CD14-positive monocyte (primary cell): Measurements from ENCODE around the gene CYP4F8. TPM values are rescaled to one million over a fixed set of nuclear protein-coding genes. Genes with fewer than 3 reads are reported as not detected.

ENCODE experiments used
- DNase-seq, 3 donors: peaks; one replicate each; pipeline ENCODE4 v3.0.0-alpha.2; 2011 to 2022
- H2AFZ ChIP-seq: 2 replicates; pipeline ENCODE4 v1.6.0; 2012; ENCODE audit warnings: mild to moderate bottlenecking, low read depth, low read length, inconsistent platforms; ENCODE audit not compliant: insufficient read depth, poor library complexity, severe bottlenecking
- H3K27ac ChIP-seq, 2 donors: 1 replicate in 1 of 2; 2 replicates in 1 of 2; pipeline ENCODE4 v1.5.1; 2012 to 2013; ENCODE audit warnings: low read length in 2 of 2, control low read depth in 1 of 2, inconsistent platforms in 1 of 2, low read depth in 1 of 2, mild to moderate bottlenecking in 1 of 2
- H3K27me3 ChIP-seq, 2 donors: one replicate each; pipeline versions ENCODE4 v1.6.0 to v1.6.1; 2011 to 2013; ENCODE audit warnings: low read length in 2 of 2; ENCODE audit not compliant: control insufficient read depth in 2 of 2, insufficient read depth in 2 of 2
- H3K36me3 ChIP-seq, 2 donors: replicated peaks in 1 of 2; 1 replicate in 1 of 2; 2 replicates in 1 of 2; pipeline versions ENCODE4 v1.5.1 to v1.6.1; 2012 to 2013; ENCODE audit warnings: low read length in 2 of 2, control low read depth in 1 of 2, inconsistent platforms in 1 of 2, mild to moderate bottlenecking in 1 of 2; ENCODE audit not compliant: insufficient read depth in 2 of 2, control insufficient read depth in 1 of 2
- H3K4me1 ChIP-seq, 2 donors: 1 replicate in 1 of 2; 2 replicates in 1 of 2; pipeline versions ENCODE4 v1.5.1 to v1.6.1; 2012 to 2013; ENCODE audit warnings: low read length in 2 of 2, control low read depth in 1 of 2, inconsistent platforms in 1 of 2, mild to moderate bottlenecking in 1 of 2, moderate library complexity in 1 of 2; ENCODE audit not compliant: insufficient read depth in 2 of 2, control insufficient read depth in 1 of 2
- H3K4me2 ChIP-seq: replicated peaks from 2 replicates; pipeline ENCODE3; 2012; ENCODE audit warnings: low read length, moderate library complexity, mild to moderate bottlenecking; ENCODE audit not compliant: poor library complexity, severe bottlenecking; ENCODE audit errors: extremely low read depth
- H3K4me3 ChIP-seq, 3 experiments: fragments of 200-600 bp in 1 of 3; sonication (generic) in 1 of 3; replicated peaks in 1 of 3; 1 replicate in 2 of 3; 2 replicates in 1 of 3; pipeline ENCODE4 v1.5.1; 2011 to 2013; ENCODE audit warnings: low read length in 3 of 3, mild to moderate bottlenecking in 3 of 3, control low read depth in 2 of 3, low read depth in 2 of 3, inconsistent platforms in 1 of 3, moderate library complexity in 1 of 3
- H3K79me2 ChIP-seq: 2 replicates; pipeline ENCODE4 v1.6.0; 2012; ENCODE audit warnings: mild to moderate bottlenecking, control low read depth, inconsistent platforms, low read length, moderate library complexity; ENCODE audit not compliant: insufficient read depth
- H3K9ac ChIP-seq: 2 replicates; pipeline ENCODE4 v1.6.0; 2017; ENCODE audit warnings: low read length, mild to moderate bottlenecking; ENCODE audit not compliant: insufficient read depth, poor library complexity, severe bottlenecking
- H3K9me3 ChIP-seq, 2 donors: replicated peaks in 1 of 2; 1 replicate in 1 of 2; 2 replicates in 1 of 2; pipeline versions ENCODE4 v1.5.1 to v1.6.1; 2012 to 2013; ENCODE audit warnings: low read length in 2 of 2, control low read depth in 1 of 2; ENCODE audit not compliant: control insufficient read depth in 1 of 2, insufficient read depth in 1 of 2
- H4K20me1 ChIP-seq: 2 replicates; pipeline ENCODE4 v1.6.0; 2012; ENCODE audit warnings: mild to moderate bottlenecking, low read length, control low read depth, moderate library complexity; ENCODE audit not compliant: insufficient read depth
- H3K27ac Mint-ChIP-seq, 7 donors: one replicate each; pipeline ENCODE4 v1.8.0; 2020; ENCODE audit warnings: mild to moderate bottlenecking in 7 of 7, mixed read lengths in 7 of 7, moderate library complexity in 6 of 7, inconsistent platforms in 2 of 7
- H3K27me3 Mint-ChIP-seq, 3 donors: one replicate each; pipeline ENCODE4 v1.8.0; 2021 to 2022; ENCODE audit warnings: low read depth in 3 of 3, mild to moderate bottlenecking in 3 of 3, mixed read lengths in 3 of 3, moderate library complexity in 3 of 3, inconsistent platforms in 1 of 3
- H3K36me3 Mint-ChIP-seq, 2 donors: one replicate each; pipeline ENCODE4 v1.8.0; 2020; ENCODE audit warnings: mixed read lengths in 2 of 2, inconsistent platforms in 1 of 2, mild to moderate bottlenecking in 1 of 2
- H3K4me1 Mint-ChIP-seq: one replicate; pipeline ENCODE4 v1.8.0; 2020; ENCODE audit warnings: mild to moderate bottlenecking, mixed read lengths
- H3K4me3 Mint-ChIP-seq, 2 donors: one replicate each; pipeline ENCODE4 v1.8.0; 2020; ENCODE audit warnings: mild to moderate bottlenecking in 2 of 2, mixed read lengths in 2 of 2, moderate library complexity in 1 of 2
- H3K9me3 Mint-ChIP-seq, 7 donors: one replicate each; pipeline ENCODE4 v1.8.0; 2020 to 2022; ENCODE audit warnings: mixed read lengths in 7 of 7, mild to moderate bottlenecking in 6 of 7, moderate library complexity in 6 of 7, inconsistent platforms in 2 of 7
- WGBS: methylation state at CpG from one replicate; pipeline ENCODE4 v1.1.5; 2013; ENCODE audit warnings: missing lambda C conversion rate; ENCODE audit not compliant: insufficient coverage; 5-methylcytosine and 5-hydroxymethylcytosine counted together
- intact Hi-C, 2 donors: fragments of 100-400 bp; cut with micrococcal nuclease; formaldehyde crosslinking; loops; one replicate each; pipeline versions ENCODE4 v1.15.0 to v1.15.1; 2023
- polyA plus RNA-seq, 3 donors: library from polyadenylated mRNA; depleted of rRNA in 1 of 3; unstranded in 2 of 3; stranded (reverse) in 1 of 3; fragments of 300-500 nt in 2 of 3; fragments of >200 nt in 1 of 3; fragmentation: Illumina TruSeq in 2 of 3; gene quantifications; 1 replicate in 2 of 3; 2 replicates in 1 of 3; pipeline ENCODE4 v1.2.3, GENCODE V29; 2012 to 2021
- TF ChIP-seq, protein P1 (sequence below): fragments of 200-600 bp; IDR thresholded peaks from one replicate; pipeline ENCODE4 v1.8.0; 2022; ENCODE audit warnings: antibody characterized with exemption, mild to moderate bottlenecking

CYP4F8 gene
- polyA plus RNA-seq, 3 donors = not detected

DNA sequence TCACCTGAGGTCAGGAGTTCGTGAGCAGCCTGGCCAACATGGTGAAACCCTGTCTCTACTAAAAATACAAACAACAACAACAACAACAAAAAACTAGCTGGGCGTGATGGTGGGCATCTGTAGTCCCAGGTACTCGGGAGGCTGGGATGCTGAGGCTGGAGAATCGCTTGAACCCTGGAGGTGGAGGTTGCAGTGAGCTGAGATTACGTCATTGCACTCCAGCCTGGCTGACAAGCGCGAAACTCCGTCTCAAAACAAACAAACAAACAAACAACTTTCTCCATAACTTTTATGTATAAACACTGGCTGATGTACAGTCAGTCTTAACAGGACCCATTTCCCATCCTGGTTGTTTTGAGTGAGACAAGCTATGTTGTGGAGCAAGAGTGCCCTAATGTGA, 5.8 kb upstream of the CYP4F8 start:
- Histone ChIP-seq H3K4me1 (no peaks in the 10 kb centered on the region), H3K9ac (no peak overlapping the region), H3K79me2 (no peaks in the 10 kb centered on the region), H3K27me3 (no peaks in the 10 kb centered on the region), H3K9me3 (no peaks in the 10 kb centered on the region), H3K4me2 (no peak overlapping the region), H3K36me3 (no peaks in the 10 kb centered on the region), H4K20me1 (no peaks in the 10 kb centered on the region), H2AFZ (no peak overlapping the region), H3K4me3 (no peak overlapping the region), H3K27ac (no peak overlapping the region)
- no CpG with 5 or more reads among the region's 8 CpGs for WGBS
- TF ChIP-seq, protein P1, sequence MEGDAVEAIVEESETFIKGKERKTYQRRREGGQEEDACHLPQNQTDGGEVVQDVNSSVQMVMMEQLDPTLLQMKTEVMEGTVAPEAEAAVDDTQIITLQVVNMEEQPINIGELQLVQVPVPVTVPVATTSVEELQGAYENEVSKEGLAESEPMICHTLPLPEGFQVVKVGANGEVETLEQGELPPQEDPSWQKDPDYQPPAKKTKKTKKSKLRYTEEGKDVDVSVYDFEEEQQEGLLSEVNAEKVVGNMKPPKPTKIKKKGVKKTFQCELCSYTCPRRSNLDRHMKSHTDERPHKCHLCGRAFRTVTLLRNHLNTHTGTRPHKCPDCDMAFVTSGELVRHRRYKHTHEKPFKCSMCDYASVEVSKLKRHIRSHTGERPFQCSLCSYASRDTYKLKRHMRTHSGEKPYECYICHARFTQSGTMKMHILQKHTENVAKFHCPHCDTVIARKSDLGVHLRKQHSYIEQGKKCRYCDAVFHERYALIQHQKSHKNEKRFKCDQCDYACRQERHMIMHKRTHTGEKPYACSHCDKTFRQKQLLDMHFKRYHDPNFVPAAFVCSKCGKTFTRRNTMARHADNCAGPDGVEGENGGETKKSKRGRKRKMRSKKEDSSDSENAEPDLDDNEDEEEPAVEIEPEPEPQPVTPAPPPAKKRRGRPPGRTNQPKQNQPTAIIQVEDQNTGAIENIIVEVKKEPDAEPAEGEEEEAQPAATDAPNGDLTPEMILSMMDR = no peak
- intact Hi-C loops = no loop called here
- H3K4me3 Mint-ChIP-seq = no peak overlapping the region
- no peaks in the 10 kb centered on the region for H3K36me3 Mint-ChIP-seq
- no peak overlapping the region for H3K27ac Mint-ChIP-seq
- no peak for DNase-seq
- peaks cover 5 to 10% (median 8%) of the 10 kb centered on the region in 3 donors for H3K27me3 Mint-ChIP-seq
- no peaks in the 10 kb centered on the region for H3K9me3 Mint-ChIP-seq
- peaks cover 16% of the 10 kb centered on the region for H3K4me1 Mint-ChIP-seq

DNA sequence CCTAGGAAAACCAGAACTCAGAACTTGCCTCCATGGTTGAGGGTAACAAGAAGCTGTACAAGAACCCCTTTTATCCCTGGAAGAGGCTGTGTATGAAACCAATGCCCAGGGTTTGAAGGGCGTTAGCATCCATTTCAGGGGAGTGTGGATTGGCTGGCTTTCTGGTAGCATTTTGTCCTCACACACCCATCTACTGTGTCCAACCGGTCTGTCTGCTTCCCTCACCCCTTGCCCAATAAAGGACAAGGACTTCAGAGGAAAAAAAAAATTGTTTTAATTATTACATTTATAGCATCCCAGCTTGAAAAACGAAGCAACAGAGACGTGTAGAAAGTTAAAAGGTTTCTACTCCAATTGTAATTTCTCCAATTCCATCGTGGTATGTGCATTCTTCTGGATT, 2.7 kb upstream of the CYP4F8 start:
- TF ChIP-seq, protein P1 = no peak
- no peak overlapping the region for H3K27ac ChIP-seq
- no peak overlapping the region for H3K9ac ChIP-seq
- WGBS = no CpG with 5 or more reads among the region's 5 CpGs
- H3K4me3 Mint-ChIP-seq = no peak overlapping the region
- DNase-seq = no peak
- peaks cover 7 to 15% (median 10%) of the 10 kb centered on the region in 3 donors for H3K27me3 Mint-ChIP-seq
- intact Hi-C loops = no loop called here
- no peaks in the 10 kb centered on the region for H3K36me3 ChIP-seq
- no peaks in the 10 kb centered on the region for H3K27me3 ChIP-seq
- H3K36me3 Mint-ChIP-seq = no peaks in the 10 kb centered on the region
- no peaks in the 10 kb centered on the region for H3K4me1 ChIP-seq
- no peaks in the 10 kb centered on the region for H3K79me2 ChIP-seq
- no peaks in the 10 kb centered on the region for H3K9me3 ChIP-seq
- H4K20me1 ChIP-seq = no peaks in the 10 kb centered on the region
- peaks cover 19% of the 10 kb centered on the region for H3K4me1 Mint-ChIP-seq
- H2AFZ ChIP-seq = no peak overlapping the region
- H3K27ac Mint-ChIP-seq = no peak overlapping the region
- no peak overlapping the region for H3K4me2 ChIP-seq
- H3K4me3 ChIP-seq = no peak overlapping the region
- H3K9me3 Mint-ChIP-seq = peaks cover 0 to 1% (median 0%) of the 10 kb centered on the region in 7 donors
